IMR-90 (cell line): ENCODE results near the gene CYP8B1. TPM values are rescaled to one million over a fixed set of nuclear protein-coding genes. Genes with fewer than 3 reads are reported as not detected.

Experiments
- ATAC-seq: fragments of 200-7000 bp; cut with Tn5 transposase; 2 replicates; pipeline ENCODE4 v1.9.1; 2020; ENCODE audit warnings: low read depth, mild to moderate bottlenecking, moderate library complexity
- BruUV-seq: library from RNA; stranded (reverse); fragments of 400-500 nt; replicated peaks from 2 replicates; lab custom pipeline; 2021; lab: Mats Ljungman, UMichigan
- CTCF ChIA-PET: fragments of 300-600 bp; formaldehyde crosslinking; extraction: SDS; loops from one replicate; lab custom pipeline; 2021; ENCODE audit warnings: antibody characterized with exemption; lab: Yijun Ruan, JAX
- POLR2A ChIA-PET: fragments of 300-600 bp; sonication (Branson Sonifier 250); formaldehyde crosslinking; loops from one replicate; lab custom pipeline; 2022; ENCODE audit warnings: antibody characterized with exemption; ENCODE audit not compliant: unreplicated experiment; lab: Charles Lee
- DNase-seq: peaks from one replicate; pipeline ENCODE4 v3.0.0; 2013
- H2AFZ ChIP-seq: replicated peaks from 2 replicates; pipeline ENCODE3; 2013; ENCODE audit warnings: low read length, mild to moderate bottlenecking; ENCODE audit not compliant: poor library complexity
- H2AK5ac ChIP-seq: 2 replicates; pipeline ENCODE4 v1.6.1; 2013; ENCODE audit warnings: low read depth, low read length, inconsistent platforms
- H2AK9ac ChIP-seq: replicated peaks from 2 replicates; pipeline ENCODE3; 2013; ENCODE audit warnings: mild to moderate bottlenecking, low read depth, low read length, moderate library complexity; ENCODE audit not compliant: poor library complexity
- H2BK120ac ChIP-seq: 2 replicates; pipeline ENCODE4 v1.6.1; 2013; ENCODE audit warnings: low read depth, low read length, inconsistent platforms
- H2BK15ac ChIP-seq: 3 replicates; pipeline ENCODE4 v1.6.1; 2013; ENCODE audit warnings: low read depth, low read length, inconsistent platforms
- H2BK20ac ChIP-seq: 2 replicates; pipeline ENCODE4 v1.6.1; 2013; ENCODE audit warnings: low read depth, mild to moderate bottlenecking, inconsistent platforms, low read length, moderate library complexity
- H2BK5ac ChIP-seq: 2 replicates; pipeline ENCODE4 v1.6.1; 2013; ENCODE audit warnings: mild to moderate bottlenecking, low read depth, low read length, inconsistent platforms; ENCODE audit not compliant: poor library complexity, severe bottlenecking
- H3K14ac ChIP-seq: replicated peaks from 2 replicates; pipeline ENCODE4 v1.6.1; 2013; ENCODE audit warnings: low read depth, low read length, inconsistent platforms
- H3K18ac ChIP-seq: 2 replicates; pipeline ENCODE4 v1.6.1; 2013; ENCODE audit warnings: low read depth, low read length, control low read depth
- H3K23ac ChIP-seq: 2 replicates; pipeline ENCODE4 v1.6.1; 2013; ENCODE audit warnings: low read depth, low read length, inconsistent platforms
- H3K27ac ChIP-seq: 2 replicates; pipeline ENCODE4 v1.5.1; 2013; ENCODE audit warnings: mild to moderate bottlenecking, control low read depth, low read length; ENCODE audit not compliant: insufficient read depth
- H3K27me3 ChIP-seq: 2 replicates; pipeline ENCODE4 v1.6.1; 2013; ENCODE audit warnings: low read length; ENCODE audit not compliant: control insufficient read depth, insufficient read depth
- H3K36me3 ChIP-seq: 2 replicates; pipeline ENCODE4 v1.6.1; 2013; ENCODE audit warnings: low read length, mixed read lengths; ENCODE audit not compliant: control insufficient read depth, insufficient read depth
- H3K4ac ChIP-seq: 2 replicates; pipeline ENCODE4 v1.6.1; 2013; ENCODE audit warnings: low read depth, low read length, inconsistent platforms
- H3K4me1 ChIP-seq: 2 replicates; pipeline ENCODE4 v1.6.1; 2013; ENCODE audit warnings: low read length, mixed read lengths; ENCODE audit not compliant: control insufficient read depth, insufficient read depth
- H3K4me2 ChIP-seq: 2 replicates; pipeline ENCODE4 v1.6.1; 2013; ENCODE audit warnings: low read depth, mild to moderate bottlenecking, control low read depth, low read length, moderate library complexity
- H3K4me3 ChIP-seq: 2 replicates; pipeline ENCODE4 v1.5.1; 2013; ENCODE audit warnings: low read depth, mild to moderate bottlenecking, control low read depth, low read length, moderate library complexity; ENCODE audit not compliant: insufficient read depth
- H3K56ac ChIP-seq: 2 replicates; pipeline ENCODE4 v1.6.1; 2013; ENCODE audit warnings: low read length, inconsistent platforms; ENCODE audit not compliant: insufficient read depth; ENCODE audit errors: extremely low read depth
- H3K79me1 ChIP-seq, 2 experiments: 2 replicates each; pipeline ENCODE4 v1.6.1; 2013; ENCODE audit warnings: low read length in 2 of 2, inconsistent platforms in 1 of 2, low read depth in 1 of 2
- H3K9ac ChIP-seq: 2 replicates; pipeline ENCODE4 v1.6.1; 2013; ENCODE audit warnings: low read depth, low read length, control low read depth
- H3K9me1 ChIP-seq: 2 replicates; pipeline ENCODE4 v1.6.1; 2013; ENCODE audit warnings: low read length, inconsistent platforms; ENCODE audit not compliant: insufficient read depth
- H3K9me3 ChIP-seq: 2 replicates; pipeline ENCODE4 v1.6.1; 2013; ENCODE audit warnings: low read length; ENCODE audit not compliant: control insufficient read depth, insufficient read depth
- H4K20me1 ChIP-seq: 2 replicates; pipeline ENCODE4 v1.6.1; 2013; ENCODE audit warnings: low read length, inconsistent platforms; ENCODE audit not compliant: insufficient read depth
- H4K5ac ChIP-seq: 2 replicates; pipeline ENCODE4 v1.6.1; 2013; ENCODE audit warnings: mild to moderate bottlenecking, low read depth, low read length, control low read depth
- H4K8ac ChIP-seq, 2 experiments: 2 replicates each; pipeline ENCODE4 v1.6.1; 2013; ENCODE audit warnings: low read depth in 2 of 2, low read length in 2 of 2, control low read depth in 1 of 2, inconsistent platforms in 1 of 2
- H4K91ac ChIP-seq: 2 replicates; pipeline ENCODE4 v1.6.1; 2013; ENCODE audit warnings: low read depth, low read length, inconsistent platforms; ENCODE audit not compliant: insufficient read depth
- BHLHE40 ChIP-seq: fragments of 150-350 bp; IDR thresholded peaks from 2 replicates; pipeline ENCODE4 v1.6.1; 2016; ENCODE audit warnings: mild to moderate bottlenecking, low read depth, low read length
- CEBPB ChIP-seq: IDR thresholded peaks from 2 replicates; pipeline ENCODE4 v1.6.1; 2012; ENCODE audit warnings: low read depth, low read length, improper control_type of control experiment
- CHD1 ChIP-seq: IDR thresholded peaks from 2 replicates; pipeline ENCODE4 v1.6.1; 2012; ENCODE audit warnings: low read depth, low read length, improper control_type of control experiment
- FOS ChIP-seq: fragments of 150-350 bp; IDR thresholded peaks from 2 replicates; pipeline ENCODE4 v1.6.1; 2016; ENCODE audit warnings: low read depth, low read length
- MAFK ChIP-seq: IDR thresholded peaks from 2 replicates; pipeline ENCODE4 v1.6.1; 2012; ENCODE audit warnings: low read depth, low read length, improper control_type of control experiment
- MAZ ChIP-seq: IDR thresholded peaks from 2 replicates; pipeline ENCODE4 v1.6.1; 2012; ENCODE audit warnings: low read depth, mild to moderate bottlenecking, low read length, improper control_type of control experiment, moderate library complexity, borderline replicate concordance
- MXI1 ChIP-seq: IDR thresholded peaks from 2 replicates; pipeline ENCODE4 v1.6.1; 2012; ENCODE audit warnings: low read depth, mild to moderate bottlenecking, low read length, moderate library complexity, borderline replicate concordance
- NFE2L2 ChIP-seq: fragments of 150-350 bp; IDR thresholded peaks from 2 replicates; pipeline ENCODE4 v1.6.1; 2016; ENCODE audit warnings: low read depth, mild to moderate bottlenecking, low read length
- POLR2A ChIP-seq: IDR thresholded peaks from 2 replicates; pipeline ENCODE4 v1.6.1; 2012; ENCODE audit warnings: mild to moderate bottlenecking, low read depth, low read length
- RAD21 ChIP-seq: IDR thresholded peaks from 2 replicates; pipeline ENCODE4 v1.6.1; 2012; ENCODE audit warnings: low read length, improper control_type of control experiment
- RCOR1 ChIP-seq: IDR thresholded peaks from 2 replicates; pipeline ENCODE4 v1.6.1; 2012; ENCODE audit warnings: mild to moderate bottlenecking, low read length, improper control_type of control experiment; ENCODE audit not compliant: insufficient replicate concordance
- RFX5 ChIP-seq: IDR thresholded peaks from 2 replicates; pipeline ENCODE4 v1.8.0; 2012; ENCODE audit warnings: low read depth, mild to moderate bottlenecking, low read length, moderate library complexity
- SMC3 ChIP-seq: fragments of 150-350 bp; IDR thresholded peaks from 2 replicates; pipeline ENCODE4 v1.6.1; 2016; ENCODE audit warnings: low read depth, mild to moderate bottlenecking, antibody characterized with exemption, low read length, moderate library complexity
- whole genome bisulfite sequencing, 2 experiments: methylation state at CpG; one replicate each; pipeline versions ENCODE4 v1.1.5 to v1.1.7; 2013; ENCODE audit warnings: missing lambda C conversion rate in 2 of 2; ENCODE audit not compliant: insufficient read length in 1 of 2; ENCODE audit errors: extremely low coverage in 2 of 2; 5-methylcytosine and 5-hydroxymethylcytosine counted together
- dilution Hi-C: fragments of 300-500 bp; cut with HindIII; formaldehyde crosslinking; loops from one replicate; pipeline ENCODE4 v1.14.3; 2018; ENCODE audit warnings: low sequenced_read_pairs; ENCODE audit not compliant: unreplicated experiment
- in situ Hi-C: fragments of 300-500 bp; cut with MboI; formaldehyde crosslinking; loops from 3 replicates; pipeline ENCODE4 v1.14.3; 2019; ENCODE audit warnings: low sequenced_read_pairs, inconsistent platforms, mixed read lengths
- intact Hi-C: fragments of 100-400 bp; cut with micrococcal nuclease; formaldehyde crosslinking; loops from 2 replicates; pipeline ENCODE4 v1.10.0; 2022
- polyA plus RNA-seq, 3 experiments: library from polyadenylated mRNA; depleted of rRNA; stranded (reverse); fragments of >200 nt; gene quantifications; 2 replicates each; pipeline ENCODE4 v1.2.3, GENCODE V29; 2012; ENCODE audit warnings: low replicate concordance in 1 of 3
- total RNA-seq: library from RNA; depleted of rRNA; stranded (reverse); fragments of >200 nt; gene quantifications from 2 replicates; pipeline ENCODE4 v1.2.3, GENCODE V29; 2012
- TF ChIP-seq, protein P1 (sequence below): conservative IDR thresholded peaks from 2 replicates; pipeline ENCODE4 v1.5.1; 2012; ENCODE audit warnings: mild to moderate bottlenecking, low read depth, low read length, improper control_type of control experiment
- TF ChIP-seq, protein P2 (sequence below): fragments of 150-350 bp; IDR thresholded peaks from 2 replicates; pipeline ENCODE4 v1.6.1; 2017; ENCODE audit warnings: mild to moderate bottlenecking, antibody characterized with exemption, low read length, low read depth
- TF ChIP-seq, protein P3 (sequence below): fragments of 150-350 bp; IDR thresholded peaks from 2 replicates; pipeline ENCODE4 v1.6.1; 2016; ENCODE audit warnings: low read depth, mild to moderate bottlenecking, low read length, moderate library complexity, borderline replicate concordance

Gene CYP8B1
- total and polyA plus RNA-seq, 2 of the 4 experiments (the other 2 are of a cell fraction), result not detected

- no TSS peak for BruUV-seq
- dilution Hi-C loops, result no loop called here
- Histone ChIP-seq H2BK120ac (no peak overlapping the region), H3K27me3 (peaks cover 6% of the 10 kb centered on the region), H2AK9ac (no peak overlapping the region), H2AFZ (no peak overlapping the region), H3K4me3 (no peak overlapping the region), H2AK5ac (no peak overlapping the region), H4K91ac (no peak overlapping the region), H3K4me1 (no peaks in the 10 kb centered on the region), H4K8ac (no peak overlapping the region), H3K14ac (no peak overlapping the region), H3K9me3 (no peaks in the 10 kb centered on the region), H2BK5ac (no peak overlapping the region), H3K79me1 (no peaks in the 10 kb centered on the region), H3K18ac (no peak overlapping the region), H3K9me1 (no peaks in the 10 kb centered on the region), H4K20me1 (no peaks in the 10 kb centered on the region), H3K36me3 (no peaks in the 10 kb centered on the region), H3K23ac (no peak overlapping the region), H3K27ac (no peak overlapping the region), H4K5ac (no peak overlapping the region), H2BK20ac (no peak overlapping the region), H3K56ac (no peak overlapping the region), H2BK15ac (no peak overlapping the region), H3K9ac (no peak overlapping the region), H3K4ac (no peak overlapping the region), H3K4me2 (no peak overlapping the region)
- WGBS, 2 experiments, result no CpG with 5 or more reads among the region's 1 CpG
- intact Hi-C loops, result loop anchor here (10.0 kb wide), 1 partner anchor 342 kb away; no protein-coding TSS in a partner anchor
- ATAC-seq, result no peak
- no peak for TF ChIP-seq FOS
- TF ChIP-seq NFE2L2, result no peak
- no peak for TF ChIP-seq POLR2A
- TF ChIP-seq CEBPB, result no peak
- no peak for TF ChIP-seq BHLHE40
- TF ChIP-seq, protein P1, sequence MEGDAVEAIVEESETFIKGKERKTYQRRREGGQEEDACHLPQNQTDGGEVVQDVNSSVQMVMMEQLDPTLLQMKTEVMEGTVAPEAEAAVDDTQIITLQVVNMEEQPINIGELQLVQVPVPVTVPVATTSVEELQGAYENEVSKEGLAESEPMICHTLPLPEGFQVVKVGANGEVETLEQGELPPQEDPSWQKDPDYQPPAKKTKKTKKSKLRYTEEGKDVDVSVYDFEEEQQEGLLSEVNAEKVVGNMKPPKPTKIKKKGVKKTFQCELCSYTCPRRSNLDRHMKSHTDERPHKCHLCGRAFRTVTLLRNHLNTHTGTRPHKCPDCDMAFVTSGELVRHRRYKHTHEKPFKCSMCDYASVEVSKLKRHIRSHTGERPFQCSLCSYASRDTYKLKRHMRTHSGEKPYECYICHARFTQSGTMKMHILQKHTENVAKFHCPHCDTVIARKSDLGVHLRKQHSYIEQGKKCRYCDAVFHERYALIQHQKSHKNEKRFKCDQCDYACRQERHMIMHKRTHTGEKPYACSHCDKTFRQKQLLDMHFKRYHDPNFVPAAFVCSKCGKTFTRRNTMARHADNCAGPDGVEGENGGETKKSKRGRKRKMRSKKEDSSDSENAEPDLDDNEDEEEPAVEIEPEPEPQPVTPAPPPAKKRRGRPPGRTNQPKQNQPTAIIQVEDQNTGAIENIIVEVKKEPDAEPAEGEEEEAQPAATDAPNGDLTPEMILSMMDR, result no peak
- TF ChIP-seq MXI1, result no peak
- no peak for TF ChIP-seq RFX5
- TF ChIP-seq RAD21, result no peak
- no peak for TF ChIP-seq MAZ
- TF ChIP-seq, protein P2, sequence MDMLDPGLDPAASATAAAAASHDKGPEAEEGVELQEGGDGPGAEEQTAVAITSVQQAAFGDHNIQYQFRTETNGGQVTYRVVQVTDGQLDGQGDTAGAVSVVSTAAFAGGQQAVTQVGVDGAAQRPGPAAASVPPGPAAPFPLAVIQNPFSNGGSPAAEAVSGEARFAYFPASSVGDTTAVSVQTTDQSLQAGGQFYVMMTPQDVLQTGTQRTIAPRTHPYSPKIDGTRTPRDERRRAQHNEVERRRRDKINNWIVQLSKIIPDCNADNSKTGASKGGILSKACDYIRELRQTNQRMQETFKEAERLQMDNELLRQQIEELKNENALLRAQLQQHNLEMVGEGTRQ, result no peak
- TF ChIP-seq CHD1, result no peak
- TF ChIP-seq, protein P3, sequence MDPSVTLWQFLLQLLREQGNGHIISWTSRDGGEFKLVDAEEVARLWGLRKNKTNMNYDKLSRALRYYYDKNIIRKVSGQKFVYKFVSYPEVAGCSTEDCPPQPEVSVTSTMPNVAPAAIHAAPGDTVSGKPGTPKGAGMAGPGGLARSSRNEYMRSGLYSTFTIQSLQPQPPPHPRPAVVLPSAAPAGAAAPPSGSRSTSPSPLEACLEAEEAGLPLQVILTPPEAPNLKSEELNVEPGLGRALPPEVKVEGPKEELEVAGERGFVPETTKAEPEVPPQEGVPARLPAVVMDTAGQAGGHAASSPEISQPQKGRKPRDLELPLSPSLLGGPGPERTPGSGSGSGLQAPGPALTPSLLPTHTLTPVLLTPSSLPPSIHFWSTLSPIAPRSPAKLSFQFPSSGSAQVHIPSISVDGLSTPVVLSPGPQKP, result no peak
- TF ChIP-seq MAFK, result no peak
- no peak for TF ChIP-seq RCOR1
- TF ChIP-seq SMC3, result no peak
- POLR2A ChIA-PET, result no interaction called here
- in situ Hi-C loops, result no loop called here
- CTCF ChIA-PET, result interaction anchor here (1.5 kb wide), 1 partner anchor 106 kb away, joined by 3 read pairs; no protein-coding TSS in a partner anchor
- no peak for DNase-seq
Observed at GRCh38 chr3:42886294-42886822, 10.7 kb upstream of the CYP8B1 start.
